Body of pancreas (tissue), 4 donors: ENCODE measurements around the gene MCM8. TPM values are rescaled to one million over a fixed set of nuclear protein-coding genes. Genes with fewer than 3 reads are reported as not detected.

ENCODE experiments used
- ATAC-seq: fragments of 150-250 bp; one replicate; pipeline ENCODE4 v1.9.1; 2016
- DNase-seq, 4 donors: peaks; one replicate each; pipeline ENCODE4 v3.0.0-alpha.2; 2019
- H3K27ac ChIP-seq, 4 donors: fragments of 200-600 bp; sonication (generic); 1 replicate in 3 of 4; 2 replicates in 1 of 4; pipeline versions ENCODE4 v1.5.1 to v1.6.1; 2016 to 2019; ENCODE audit warnings: mild to moderate bottlenecking in 1 of 4, mixed read lengths in 1 of 4, moderate library complexity in 1 of 4
- H3K27me3 ChIP-seq, 2 donors: fragments of 200-600 bp; sonication (generic); one replicate each; pipeline ENCODE4 v1.6.0; 2016; ENCODE audit warnings: mild to moderate bottlenecking in 1 of 2
- H3K36me3 ChIP-seq, 2 donors: fragments of 200-600 bp; sonication (generic); replicated peaks in 1 of 2; 2 replicates each; pipeline ENCODE4 v1.5.1; 2016; ENCODE audit warnings: low read depth in 2 of 2; ENCODE audit not compliant: insufficient read depth in 1 of 2
- H3K4me1 ChIP-seq: fragments of 200-600 bp; sonication (generic); one replicate; pipeline ENCODE4 v1.6.0; 2016
- H3K4me3 ChIP-seq, 2 donors: fragments of 200-600 bp; sonication (generic); 1 replicate in 1 of 2; 2 replicates in 1 of 2; pipeline ENCODE4 v1.5.1; 2016 to 2019
- H3K9me3 ChIP-seq, 3 donors: fragments of 200-600 bp; sonication (generic); 1 replicate in 2 of 3; 2 replicates in 1 of 3; pipeline ENCODE4 v1.5.1; 2016
- POLR2A ChIP-seq, 3 donors: fragments of 450-650 bp; IDR thresholded peaks; one replicate each; pipeline ENCODE4 v1.6.1; 2016; ENCODE audit warnings: antibody characterized with exemption in 3 of 3, mild to moderate bottlenecking in 2 of 3
- WGBS, 2 donors: methylation state at CpG; one replicate each; pipeline ENCODE4 v1.1.5; 2017; 5-methylcytosine and 5-hydroxymethylcytosine counted together
- intact Hi-C: fragments of 100-400 bp; cut with DNase I; formaldehyde crosslinking; loops from one replicate; pipeline ENCODE4 v1.15.1; 2023
- total RNA-seq, 2 donors: library from RNA; depleted of rRNA; stranded (reverse); fragments of >200 nt; gene quantifications; one replicate each; pipeline ENCODE4 v1.1.0, GENCODE V29; 2016
- TF ChIP-seq, protein P1 (sequence below), 7 experiments: fragments of 450-650 bp in 4 of 7; fragments of 200-600 bp in 3 of 7; sonication (generic) in 3 of 7; IDR thresholded peaks; one replicate each; pipeline ENCODE4 v1.5.1; 2016 to 2019; ENCODE audit warnings: antibody characterized with exemption in 7 of 7

The MCM8 gene
- total RNA-seq, 2 donors from 2014 or later: 2.6 to 3.6 TPM

- H3K4me3 ChIP-seq: no peak overlapping the region
- TF ChIP-seq, protein P1, sequence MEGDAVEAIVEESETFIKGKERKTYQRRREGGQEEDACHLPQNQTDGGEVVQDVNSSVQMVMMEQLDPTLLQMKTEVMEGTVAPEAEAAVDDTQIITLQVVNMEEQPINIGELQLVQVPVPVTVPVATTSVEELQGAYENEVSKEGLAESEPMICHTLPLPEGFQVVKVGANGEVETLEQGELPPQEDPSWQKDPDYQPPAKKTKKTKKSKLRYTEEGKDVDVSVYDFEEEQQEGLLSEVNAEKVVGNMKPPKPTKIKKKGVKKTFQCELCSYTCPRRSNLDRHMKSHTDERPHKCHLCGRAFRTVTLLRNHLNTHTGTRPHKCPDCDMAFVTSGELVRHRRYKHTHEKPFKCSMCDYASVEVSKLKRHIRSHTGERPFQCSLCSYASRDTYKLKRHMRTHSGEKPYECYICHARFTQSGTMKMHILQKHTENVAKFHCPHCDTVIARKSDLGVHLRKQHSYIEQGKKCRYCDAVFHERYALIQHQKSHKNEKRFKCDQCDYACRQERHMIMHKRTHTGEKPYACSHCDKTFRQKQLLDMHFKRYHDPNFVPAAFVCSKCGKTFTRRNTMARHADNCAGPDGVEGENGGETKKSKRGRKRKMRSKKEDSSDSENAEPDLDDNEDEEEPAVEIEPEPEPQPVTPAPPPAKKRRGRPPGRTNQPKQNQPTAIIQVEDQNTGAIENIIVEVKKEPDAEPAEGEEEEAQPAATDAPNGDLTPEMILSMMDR (IDR thresholded peaks at IDR 0.05): no peak
- TF ChIP-seq POLR2A (IDR thresholded peaks at IDR 0.05): no peak
- ATAC-seq (no peak), DNase-seq (no peak)
- H3K27me3 ChIP-seq: no peaks in the 10 kb centered on the region
- WGBS, 2 donors: 74 to 77% methylated on average over 2 of the region's 2 CpGs
- H3K27ac ChIP-seq: no peak overlapping the region
- intact Hi-C loops: no loop called here
- H3K36me3 ChIP-seq: peaks cover 0 to 6% of the 10 kb centered on the region in 2 donors
- no peaks in the 10 kb centered on the region for H3K9me3 ChIP-seq
- H3K4me1 ChIP-seq: no peaks in the 10 kb centered on the region
These were observed 41.4 kb downstream of the MCM8 start for GRCh38 chr20:5991623-5992441.

- WGBS, 2 donors: 94 to 95% methylated on average over 1 of the region's 1 CpG
- Histone ChIP-seq H3K4me1 (no peaks in the 10 kb centered on the region), H3K36me3 (peaks cover 0 to 2% of the 10 kb centered on the region in 2 donors), H3K27me3 (no peaks in the 10 kb centered on the region), H3K27ac (no peak overlapping the region), H3K4me3 (no peak overlapping the region), H3K9me3 (no peaks in the 10 kb centered on the region)
- TF ChIP-seq, protein P1 (IDR thresholded peaks at IDR 0.05): no peak
- TF ChIP-seq POLR2A (IDR thresholded peaks at IDR 0.05): no peak
- ATAC-seq (no peak), DNase-seq (no peak)
- intact Hi-C loops: no loop called here
These were observed 46.3 kb downstream of the MCM8 start for GRCh38 chr20:5996765-5997164.

- Histone ChIP-seq H3K27ac (no peak overlapping the region), H3K36me3 (no peaks in the 10 kb centered on the region), H3K9me3 (no peaks in the 10 kb centered on the region), H3K4me3 (no peak overlapping the region), H3K4me1 (no peaks in the 10 kb centered on the region), H3K27me3 (no peaks in the 10 kb centered on the region)
- DNase-seq (no peak), ATAC-seq (no peak)
- no peak for TF ChIP-seq POLR2A (IDR thresholded peaks at IDR 0.05)
- TF ChIP-seq, protein P1 (IDR thresholded peaks at IDR 0.05): no peak
- intact Hi-C loops: no loop called here
- WGBS, 2 donors: 91 to 96% methylated on average over 9 of the region's 9 CpGs
These were observed 49.3 kb downstream of the MCM8 start for GRCh38 chr20:5999783-6000182.

DNA sequence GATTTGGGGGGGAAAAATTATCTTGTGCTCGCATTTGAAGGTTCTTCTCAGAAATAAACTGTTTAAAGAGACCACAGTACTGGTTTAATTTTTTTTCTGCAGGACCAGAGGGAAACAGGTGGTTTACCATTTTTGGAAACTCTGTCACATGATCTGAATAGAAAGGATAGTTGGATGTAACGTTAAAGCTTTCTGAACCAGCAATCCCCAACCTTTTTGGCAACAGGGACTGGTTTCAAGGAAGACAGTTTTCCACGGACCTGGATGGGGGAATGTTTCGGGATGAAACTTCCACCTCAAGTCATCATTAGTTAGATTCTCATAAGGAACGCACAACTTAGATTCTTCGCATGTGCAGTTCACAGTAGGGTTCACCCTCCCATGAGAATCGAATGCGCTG lies 50.4 kb downstream of the MCM8 start:
- H3K4me3 ChIP-seq: no peak overlapping the region
- H3K36me3 ChIP-seq: no peaks in the 10 kb centered on the region
- no peak for ATAC-seq
- TF ChIP-seq, protein P1 (IDR thresholded peaks at IDR 0.05): no peak
- no peak for TF ChIP-seq POLR2A (IDR thresholded peaks at IDR 0.05)
- no peaks in the 10 kb centered on the region for H3K9me3 ChIP-seq
- DNase-seq: no peak
- no peaks in the 10 kb centered on the region for H3K27me3 ChIP-seq
- WGBS, 2 donors: 79 to 81% methylated on average over 8 of the region's 8 CpGs
- intact Hi-C loops: no loop called here
- peaks cover 4% of the 10 kb centered on the region for H3K4me1 ChIP-seq
- H3K27ac ChIP-seq: no peak overlapping the region

- Histone ChIP-seq H3K36me3 (peaks cover 0 to 10% of the 10 kb centered on the region in 2 donors), H3K4me3 (peak overlapping the region; percentile 91 to 92), H3K27ac (peak overlapping the region; percentile 79 to 92 (median 90)), H3K4me1 (peaks cover 21% of the 10 kb centered on the region), H3K27me3 (no peaks in the 10 kb centered on the region), H3K9me3 (no peaks in the 10 kb centered on the region)
- no peak for DNase-seq
- TF ChIP-seq, protein P1 (IDR thresholded peaks at IDR 0.05): no peak
- TF ChIP-seq POLR2A (IDR thresholded peaks at IDR 0.05): no peak
- ATAC-seq: no peak
- WGBS, 2 donors: 0 to 2% methylated on average over 7 to 10 of the region's 10 CpGs
- intact Hi-C loops: no loop called here
These were observed 56.1 kb downstream of the MCM8 start for GRCh38 chr20:6006603-6006949.
